Occipital lobe (tissue), 2 donors: ENCODE data around the gene LRRK1. TPM values are rescaled to one million over a fixed set of nuclear protein-coding genes. Genes with fewer than 3 reads are reported as not detected.

Experiments
- DNase-seq: peaks from one replicate; lab custom pipeline; 2025; lab: John Stamatoyannopoulos, UW
- total RNA-seq: library from RNA; depleted of rRNA; stranded (reverse); fragments of >200 nt; gene quantifications from one replicate; pipeline ENCODE4 v1.2.3, GENCODE V29; 2014

Gene LRRK1
- total RNA-seq, 1 donor from 2014 or later = 1.4 TPM

DNA sequence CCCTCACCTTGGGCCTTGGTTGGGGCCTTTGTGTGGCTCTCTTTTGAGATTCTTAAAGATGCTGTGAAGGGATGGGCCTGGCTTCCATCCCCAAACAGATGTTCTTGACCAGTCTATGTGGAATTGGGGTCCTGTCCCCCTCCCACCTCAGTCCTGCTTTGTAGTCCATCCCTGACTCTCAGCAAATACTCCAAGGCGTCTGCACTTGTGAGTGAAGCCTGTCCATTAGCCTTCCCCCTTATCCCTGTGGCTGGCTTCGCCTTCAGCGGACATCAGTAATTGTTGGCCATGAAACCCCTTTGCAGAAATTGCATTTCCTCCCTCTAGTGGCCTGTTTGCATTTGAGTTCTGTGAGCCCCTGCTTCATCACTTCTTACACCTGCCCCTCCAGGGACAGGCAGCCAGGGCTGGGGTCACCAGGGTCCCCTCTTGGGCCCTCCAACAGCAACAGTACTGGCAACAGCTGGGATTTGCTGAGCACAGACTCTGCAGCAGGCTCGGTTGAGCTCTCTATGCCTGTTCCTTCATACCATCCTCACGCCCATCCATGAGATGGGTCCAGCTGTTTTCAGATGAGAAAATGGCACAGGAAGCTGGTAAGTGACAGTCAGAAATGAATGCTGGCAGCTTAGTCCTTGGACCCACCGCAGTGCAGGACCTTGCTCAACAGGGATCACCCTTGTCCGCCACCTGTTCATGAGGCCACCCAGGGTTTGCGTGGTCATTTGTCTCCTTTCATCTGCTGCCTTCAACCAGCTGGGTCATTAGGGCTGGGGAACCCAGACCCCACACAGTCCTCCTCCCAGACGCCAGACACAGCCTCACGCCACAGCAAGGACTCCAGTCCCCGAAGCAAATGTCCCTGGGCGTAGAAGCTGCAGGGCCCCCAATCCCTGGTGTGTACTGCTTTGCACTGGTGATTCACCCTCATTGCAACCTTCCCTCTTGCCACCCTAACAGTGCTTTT, 8.9 kb upstream of the LRRK1 start:
- DNase-seq = no peak

DNA sequence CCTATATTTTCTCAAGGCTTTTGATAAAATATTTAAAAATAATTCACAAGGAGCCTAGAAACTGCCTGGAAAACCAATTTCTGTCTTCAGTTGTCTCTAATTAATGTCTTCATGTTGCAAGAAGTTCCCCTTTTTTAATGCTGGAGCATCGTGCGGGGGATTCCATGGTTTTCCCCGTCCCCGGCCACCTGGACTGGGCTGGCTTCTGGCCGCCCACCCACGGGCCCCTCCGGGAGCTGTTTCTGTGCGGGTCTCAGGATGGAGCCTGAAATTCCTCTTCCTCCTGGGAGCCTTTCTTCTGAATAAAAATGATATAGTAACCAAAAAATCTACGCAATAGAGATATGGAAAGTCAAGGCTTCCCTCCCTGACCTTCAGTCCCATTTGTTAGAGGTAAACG, 8.1 kb upstream of the LRRK1 start:
- no peak for DNase-seq

DNA sequence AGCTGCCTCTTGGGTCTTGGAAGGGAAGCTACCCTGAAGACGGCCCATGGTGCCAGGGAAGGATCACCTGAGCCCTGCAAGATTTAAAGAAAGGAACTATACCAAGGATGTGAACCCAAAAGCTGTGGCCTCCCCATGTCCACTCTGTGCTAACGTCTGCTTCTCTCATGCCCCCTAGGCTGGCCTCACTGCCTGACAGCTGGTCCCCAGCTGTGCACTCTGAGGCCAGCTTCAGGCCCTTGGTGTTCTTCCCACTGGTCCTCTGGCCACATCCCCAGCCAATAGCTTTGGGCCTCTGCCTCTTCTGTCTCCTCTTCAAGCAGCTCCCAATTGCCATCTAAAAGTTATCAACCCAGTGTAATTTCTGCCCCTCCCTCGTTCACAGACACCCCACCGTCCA, 5.2 kb upstream of the LRRK1 start:
- DNase-seq = no peak

DNA sequence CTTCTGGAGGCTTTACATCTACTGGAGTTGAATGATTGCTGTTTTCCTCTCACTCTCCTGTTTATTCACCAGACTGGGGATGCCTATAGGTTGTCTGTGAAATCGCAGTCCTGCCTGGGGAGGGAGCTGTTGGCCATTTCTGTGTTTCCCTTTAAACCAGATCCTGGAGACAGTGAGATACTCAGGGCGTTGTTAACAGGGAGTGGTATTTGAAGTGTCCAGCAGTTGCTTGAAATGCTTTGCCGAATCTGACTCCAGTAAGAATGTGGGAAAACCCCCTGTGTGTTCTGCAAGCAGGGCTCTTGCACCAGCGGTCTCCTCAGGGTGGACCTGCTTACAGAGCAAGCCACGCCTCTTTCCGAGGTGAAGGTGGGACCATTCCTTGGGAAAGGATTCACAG, 4.3 kb upstream of the LRRK1 start:
- no peak for DNase-seq

DNA sequence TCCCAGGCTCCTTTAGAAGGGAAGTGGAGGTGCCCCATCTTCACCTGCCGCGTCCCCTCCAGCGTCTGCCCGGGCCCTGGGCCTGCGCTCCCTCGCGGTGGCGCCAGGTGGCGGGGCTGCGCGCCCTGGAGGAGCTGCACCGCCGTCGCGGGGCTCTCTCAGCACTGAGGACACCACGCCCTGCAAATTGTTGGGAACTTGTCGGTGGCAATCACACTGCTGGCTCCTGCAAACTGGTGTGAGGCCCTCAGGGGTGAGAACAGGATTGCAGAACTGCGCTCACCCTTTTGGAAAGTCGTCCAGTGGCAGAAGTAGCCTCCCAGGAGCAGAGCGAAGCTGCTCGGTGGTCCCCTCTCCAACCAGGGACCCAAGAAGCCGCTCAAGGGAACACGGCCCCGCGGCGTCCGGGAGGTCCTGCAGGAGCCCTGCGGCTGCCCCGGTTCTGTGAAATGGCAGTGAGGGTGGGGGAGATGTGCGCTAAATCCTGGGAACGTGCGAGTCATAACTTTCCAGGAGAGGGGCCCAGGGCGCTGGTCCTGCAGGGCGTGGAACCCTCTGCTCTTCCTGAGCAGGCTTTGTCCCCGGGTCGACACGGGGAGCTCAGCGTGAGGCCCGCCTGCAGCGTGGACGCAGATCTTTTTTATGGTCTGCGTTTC, 995 bp upstream of the LRRK1 start:
- DNase-seq = peak; percentile 23

DNA sequence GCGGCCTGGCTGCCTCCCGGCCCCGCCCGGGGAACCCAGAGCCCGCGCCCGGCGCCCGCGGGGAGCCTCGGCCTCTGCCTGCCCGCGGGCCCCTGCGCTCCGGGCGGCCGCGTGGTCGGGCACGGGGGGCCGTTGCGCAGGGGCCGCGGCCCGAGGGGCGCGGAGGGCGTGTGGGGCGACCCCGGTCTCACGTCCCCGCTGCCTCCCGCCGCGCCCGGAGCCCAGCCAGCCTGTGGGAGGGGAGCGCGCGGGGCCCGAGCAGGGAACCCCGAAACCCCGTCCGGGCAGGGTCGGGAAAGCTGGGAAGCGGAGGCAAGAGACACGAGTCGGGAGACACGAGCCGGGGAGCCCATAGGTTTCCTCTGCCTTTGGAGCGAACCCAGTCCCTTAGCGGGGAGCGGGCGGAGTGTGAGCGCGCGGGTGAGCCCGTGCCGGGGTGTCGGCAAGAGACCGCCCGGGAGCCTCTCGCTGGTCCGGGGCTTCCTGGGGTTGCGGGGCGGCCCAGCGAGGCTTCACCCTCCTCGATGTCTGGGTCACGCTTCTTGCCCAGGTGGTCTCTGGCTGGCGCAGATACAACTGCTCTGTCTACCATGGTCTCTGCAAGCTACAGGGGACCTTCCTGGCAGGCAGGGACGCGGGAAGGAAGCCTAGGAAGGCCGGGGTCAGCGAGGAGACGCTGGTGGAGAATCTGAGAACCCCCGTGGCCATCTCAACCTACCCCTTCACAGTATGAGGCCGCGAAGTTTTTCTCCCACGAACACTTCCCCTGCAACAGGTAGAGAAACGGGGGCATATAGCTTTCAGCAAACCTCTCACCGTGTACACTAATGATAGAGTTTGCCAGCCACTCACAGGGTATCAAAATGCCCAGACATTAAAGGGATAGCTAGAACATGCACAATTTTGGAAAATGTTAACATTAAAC, 586 bp downstream of the LRRK1 start:
- no peak for DNase-seq

DNA sequence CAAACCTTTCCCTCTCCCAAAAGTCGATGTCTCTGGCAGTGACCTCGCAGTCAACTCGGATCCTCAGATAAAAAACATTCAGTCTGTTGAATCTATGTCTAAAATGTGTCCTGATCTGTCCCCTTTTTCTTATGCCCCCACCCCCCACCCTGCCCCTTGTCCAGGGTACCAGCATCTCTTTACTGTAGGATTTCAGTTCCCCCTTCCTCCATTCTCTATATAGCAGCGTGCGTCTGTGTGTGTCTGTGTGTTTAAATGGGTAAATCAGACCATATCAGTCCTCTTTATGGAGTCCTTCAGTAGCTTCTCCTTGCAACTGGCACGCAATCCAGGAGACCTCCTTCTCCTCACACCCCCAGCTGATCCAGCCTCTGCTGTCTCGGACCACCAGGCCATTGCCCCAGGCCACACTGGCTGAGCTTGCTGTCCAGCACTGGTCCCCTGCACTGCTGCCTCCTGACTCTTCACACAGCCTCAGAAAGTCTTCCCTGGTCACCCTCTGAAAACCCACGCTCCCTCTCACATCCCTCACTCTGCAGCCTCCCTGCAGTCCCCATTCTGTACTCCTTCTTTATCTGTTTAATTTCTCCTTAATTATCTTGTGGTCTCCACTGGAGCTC, 1.5 kb downstream of the LRRK1 start:
- DNase-seq = no peak

DNA sequence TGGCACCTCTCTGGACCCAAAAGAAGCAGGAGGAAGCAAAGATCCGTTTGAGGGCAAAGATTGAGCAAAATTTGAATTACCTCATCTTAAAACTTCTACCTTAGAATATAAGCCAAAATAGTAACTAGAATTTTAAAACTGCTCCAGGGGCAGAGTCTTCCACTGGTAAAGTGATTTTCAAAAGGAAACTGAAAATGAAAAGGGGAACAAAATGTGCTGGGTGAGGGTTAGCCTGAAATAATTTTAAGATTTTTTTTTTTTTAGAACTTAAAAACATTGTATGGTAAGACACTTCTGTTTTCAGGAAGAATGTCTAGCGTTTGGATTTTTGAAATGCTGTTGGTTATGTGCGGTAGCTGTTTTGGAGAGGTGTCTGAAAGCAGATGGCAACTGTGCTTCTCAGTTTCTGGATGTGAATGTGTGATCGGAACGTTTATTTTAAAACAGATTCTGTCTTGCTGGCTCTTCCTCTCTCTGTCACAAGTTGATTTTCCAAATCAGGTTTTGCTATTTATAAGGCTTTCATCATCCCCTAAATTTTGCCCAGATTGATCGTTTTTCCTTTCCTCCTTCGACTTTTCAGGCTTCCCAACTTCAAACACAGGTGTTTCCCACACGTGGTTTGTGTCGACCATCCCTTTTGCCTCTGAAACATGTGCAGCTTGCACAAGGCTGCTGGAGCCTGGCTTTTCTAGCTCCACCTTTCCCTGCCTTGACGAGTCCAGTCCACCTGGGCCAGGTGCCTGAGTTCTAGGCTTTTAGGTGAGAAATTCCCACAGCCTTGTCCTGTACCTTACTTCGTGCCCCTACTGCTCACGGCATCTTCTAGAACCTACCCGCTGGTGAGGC, 3.3 kb downstream of the LRRK1 start:
- DNase-seq = no peak

DNA sequence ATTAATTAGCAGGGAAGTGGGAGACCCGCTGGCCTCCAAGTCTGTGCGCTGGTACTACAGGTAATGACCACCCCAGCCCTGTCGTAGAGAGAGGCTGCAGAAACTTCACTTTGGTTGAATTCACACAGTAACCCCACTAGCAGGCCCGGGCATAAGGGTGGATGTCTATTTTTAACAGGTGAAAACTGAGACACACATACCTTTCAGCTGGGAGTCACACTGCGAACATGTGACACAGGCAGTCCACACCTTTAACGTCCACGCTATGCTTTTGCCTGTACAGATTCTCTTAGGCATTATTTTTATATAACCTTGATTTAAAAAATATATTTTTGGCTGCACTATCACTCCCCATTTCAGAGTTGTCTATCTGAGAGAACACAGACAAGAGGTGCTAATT, 3.9 kb downstream of the LRRK1 start:
- no peak for DNase-seq

DNA sequence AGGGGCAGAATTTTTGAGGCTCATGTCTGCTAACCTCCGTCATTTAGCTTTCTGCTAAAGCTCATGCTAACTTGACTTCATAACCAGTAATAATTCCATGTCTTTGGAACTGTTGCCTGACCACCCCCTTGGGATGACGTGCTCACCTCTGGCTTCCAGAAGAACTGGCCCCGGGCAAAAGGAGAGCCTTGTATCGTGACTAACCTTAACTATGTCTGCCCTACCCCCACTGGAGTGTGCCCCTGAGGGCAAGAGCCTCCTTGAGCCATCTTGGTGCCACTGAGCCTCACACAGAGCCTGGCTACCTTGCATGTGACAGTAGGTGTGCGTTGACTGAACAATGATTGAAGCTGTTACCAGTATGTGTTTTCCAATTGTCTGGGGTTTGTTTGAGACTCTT, 4.7 kb downstream of the LRRK1 start:
- DNase-seq = no peak

DNA sequence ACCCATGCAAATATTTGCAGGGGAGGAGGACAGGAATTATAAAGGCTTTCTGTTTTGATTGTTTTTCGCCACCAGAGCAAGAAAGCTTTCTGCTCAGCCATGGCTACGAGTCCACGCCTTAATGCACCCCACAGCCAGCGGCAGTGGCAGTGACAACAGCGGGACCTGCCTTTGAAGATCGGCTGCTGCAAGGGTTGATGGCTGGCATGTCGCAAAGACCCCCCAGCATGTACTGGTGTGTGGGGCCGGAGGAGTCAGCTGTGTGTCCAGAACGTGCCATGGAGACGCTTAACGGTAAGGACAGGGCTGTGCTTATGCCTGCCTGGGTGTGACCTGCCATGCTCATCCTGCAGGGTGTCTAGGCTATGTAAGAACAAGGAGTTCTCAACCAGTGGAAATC, 5.3 kb downstream of the LRRK1 start:
- no peak for DNase-seq

DNA sequence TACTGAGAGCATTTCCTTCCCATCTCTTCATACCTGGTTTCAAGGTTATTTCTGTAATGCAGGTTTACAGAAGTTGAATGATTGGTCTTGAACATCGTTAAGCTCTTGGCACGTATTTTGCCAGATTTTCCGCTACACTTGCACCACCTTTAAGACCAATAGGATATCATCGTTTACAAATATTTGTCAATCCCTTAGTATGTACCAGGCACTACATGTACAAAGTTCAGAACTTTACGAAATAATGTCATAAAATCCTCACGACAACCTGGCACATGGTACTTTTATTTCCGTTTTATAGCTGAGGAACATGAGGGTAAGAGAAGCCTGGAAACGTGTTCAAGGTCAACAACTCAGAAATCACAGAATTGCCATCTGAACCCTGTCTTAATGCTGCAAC, 6.3 kb downstream of the LRRK1 start:
- DNase-seq = no peak

DNA sequence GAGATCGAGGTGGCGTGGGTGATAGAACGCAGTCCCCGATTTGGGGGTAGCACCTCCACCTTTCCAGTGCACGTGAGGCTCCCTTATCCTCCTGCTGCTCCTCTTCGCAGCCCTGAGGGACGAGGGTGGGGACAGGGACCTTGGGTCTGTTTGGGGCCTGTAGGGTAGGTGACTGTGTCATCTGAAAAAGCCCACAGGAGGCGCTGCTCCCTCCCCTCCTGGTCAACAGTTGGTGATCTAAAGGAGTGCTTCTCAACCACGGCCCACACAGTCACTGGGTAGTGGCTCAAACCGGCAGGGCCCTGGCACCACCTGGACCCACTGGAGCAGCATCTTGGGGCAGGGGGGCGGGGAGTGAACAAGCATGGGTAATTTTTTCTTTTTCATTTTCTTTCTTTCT, 7.1 kb downstream of the LRRK1 start:
- DNase-seq = no peak

DNA sequence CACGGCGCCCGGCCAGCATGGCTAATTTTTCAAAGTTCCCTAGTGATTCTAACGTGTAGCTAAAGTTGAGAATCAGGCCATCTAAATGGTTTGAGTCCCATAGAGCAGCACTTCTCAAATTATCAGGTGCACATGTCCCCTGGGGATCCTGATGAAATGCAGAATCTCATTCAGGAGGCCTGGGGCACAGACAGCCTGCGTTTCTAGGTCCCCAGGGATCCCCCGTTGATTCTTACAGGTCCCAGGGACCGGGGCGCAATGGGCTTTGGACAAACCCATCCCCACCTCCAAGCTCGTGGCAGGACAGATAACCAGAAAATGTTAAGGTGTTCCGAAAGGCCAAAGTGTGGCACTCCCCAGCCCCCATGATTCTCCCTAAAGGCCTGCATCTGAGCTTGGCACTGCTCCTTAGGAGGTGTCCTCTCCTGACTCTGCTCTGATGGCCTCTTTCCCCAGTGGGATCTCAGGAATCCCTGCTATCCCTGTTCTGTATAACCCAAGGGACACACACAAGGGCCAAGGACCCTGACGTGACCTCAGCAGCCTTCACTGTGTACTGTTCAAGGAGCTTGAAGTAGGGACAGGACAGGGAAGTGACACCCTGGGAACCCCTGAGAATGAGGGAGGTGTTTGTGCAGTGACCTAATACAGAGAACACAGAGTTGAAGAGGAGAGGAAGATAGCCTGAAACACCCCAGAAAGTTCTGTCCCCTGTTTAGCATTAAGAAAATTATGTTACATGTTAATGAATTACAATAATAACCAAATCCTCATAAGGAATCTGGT, 8.0 kb downstream of the LRRK1 start:
- DNase-seq = no peak

DNA sequence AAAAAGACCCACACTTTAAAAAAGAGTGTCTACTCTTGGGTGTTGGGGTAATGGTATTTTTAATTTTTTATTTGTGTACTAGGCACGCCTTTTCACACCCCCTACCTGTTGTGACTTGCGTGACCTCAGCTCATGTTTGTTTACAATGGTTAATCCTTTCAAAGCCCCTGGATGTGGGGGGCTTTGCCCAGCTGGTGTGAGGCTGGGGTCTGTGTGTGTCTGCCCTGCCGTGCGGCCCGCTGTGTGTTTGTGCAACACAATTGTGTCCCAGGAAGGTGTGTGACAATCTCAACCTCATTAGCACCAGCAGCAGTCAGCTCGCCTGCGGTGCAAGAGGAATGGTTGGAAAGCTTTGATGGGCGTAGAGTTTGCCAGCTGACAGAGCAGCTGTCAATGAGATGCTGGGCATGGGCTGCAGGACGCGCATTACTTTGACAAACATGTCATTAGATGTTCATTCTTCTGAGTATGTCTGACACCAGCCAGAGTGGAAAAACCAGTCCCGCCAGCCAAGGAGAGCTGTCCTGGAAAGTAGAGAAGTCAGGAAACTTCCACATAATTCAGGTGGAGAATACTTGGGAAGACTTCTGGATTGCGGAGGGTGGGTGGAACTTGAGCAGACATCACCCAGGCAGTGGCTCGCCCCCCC, 9.6 kb downstream of the LRRK1 start:
- DNase-seq = no peak

DNA sequence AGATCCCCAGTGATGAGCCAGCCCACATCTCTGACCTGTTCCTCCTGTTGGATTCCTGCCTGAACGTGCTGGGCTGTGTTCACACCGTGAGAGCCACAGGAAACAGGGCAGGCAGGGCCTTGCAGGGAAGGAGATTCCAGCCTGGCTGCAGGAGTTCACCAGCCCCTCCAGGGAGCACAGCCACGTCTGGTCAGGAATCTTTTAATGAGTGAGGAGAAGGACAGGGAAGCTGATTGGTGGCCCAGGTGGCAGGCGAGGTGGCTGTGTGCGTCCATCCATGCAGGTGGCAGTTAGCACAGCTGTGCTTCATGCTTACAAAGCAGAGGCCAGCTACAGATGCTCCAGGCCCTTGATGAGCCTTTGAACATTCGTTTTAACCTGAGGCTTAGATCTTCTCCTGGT, 10.5 kb downstream of the LRRK1 start:
- DNase-seq = no peak

DNA sequence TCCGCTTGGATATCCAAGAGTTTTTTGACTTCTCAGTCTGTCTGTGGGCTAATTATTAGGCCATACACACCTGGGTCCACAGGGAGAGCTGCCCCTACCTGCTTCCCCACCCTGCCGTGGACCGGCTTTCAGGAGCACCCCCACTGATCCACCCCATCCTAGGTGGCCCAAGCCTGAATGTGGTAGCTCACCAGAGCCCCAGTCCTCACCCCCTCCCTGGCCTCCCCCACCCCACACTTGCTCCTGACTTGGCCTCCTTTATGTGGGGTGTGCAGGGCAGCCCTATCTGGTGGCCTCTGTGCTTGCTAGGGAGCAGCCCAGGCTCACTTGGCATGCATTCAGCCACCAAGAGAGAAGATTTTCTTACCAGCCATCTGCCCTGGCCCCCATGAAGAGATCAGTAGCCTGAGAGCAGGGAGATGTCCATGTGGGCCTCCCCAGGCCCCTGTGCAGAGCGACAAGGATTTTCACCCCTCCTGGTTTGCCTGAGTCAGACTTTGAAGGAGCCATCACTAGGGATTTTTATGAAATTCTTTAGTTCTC, 11.2 kb downstream of the LRRK1 start:
- DNase-seq = no peak

DNA sequence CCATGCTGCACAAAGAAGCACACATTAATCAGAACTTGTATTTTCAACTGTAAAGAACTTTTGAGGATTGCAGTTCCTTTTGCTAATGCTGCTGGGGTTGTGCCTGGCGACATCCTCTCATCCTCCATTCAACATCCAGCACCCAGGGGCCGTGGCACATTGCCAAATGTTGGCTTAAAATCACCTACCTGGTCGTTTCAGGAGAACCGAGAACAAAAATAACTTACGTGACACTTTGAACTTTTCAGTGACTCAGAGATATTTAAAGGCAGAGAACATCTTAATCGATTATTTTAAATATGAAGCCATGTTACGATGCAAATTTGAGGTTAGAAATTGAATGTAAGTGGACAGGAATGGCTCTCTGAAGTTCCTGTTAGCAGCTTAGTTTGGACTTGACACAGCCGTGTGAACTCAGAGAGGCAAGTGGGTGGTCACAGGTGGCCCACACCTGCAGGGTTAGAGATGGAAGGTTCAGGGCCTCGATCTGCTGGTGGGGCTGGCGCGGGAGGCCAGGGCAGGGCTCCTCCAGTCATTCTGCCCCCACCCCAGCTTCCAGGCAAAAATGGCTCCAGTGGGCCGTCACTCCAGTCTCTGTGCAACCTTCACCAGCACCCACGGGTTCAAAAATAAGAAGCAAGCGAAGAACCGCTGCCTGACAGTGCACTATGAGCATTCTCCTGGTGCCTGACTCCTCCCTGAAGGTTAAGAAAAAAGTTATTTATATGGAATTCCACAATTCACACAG, 12.2 kb downstream of the LRRK1 start:
- no peak for DNase-seq
